SK-N-MC (cell line): Measurements from ENCODE around the gene PPP1R37.

Experiments
- EZH2 ChIP-seq: fragments of 200-600 bp; sonication (generic); IDR thresholded peaks from one replicate; pipeline ENCODE4 v1.6.1; 2017; ENCODE audit warnings: antibody characterized with exemption
- FOXP2 ChIP-seq: optimal IDR thresholded peaks from 2 replicates; pipeline ENCODE3; 2011; ENCODE audit warnings: mild to moderate bottlenecking, moderate library complexity; ENCODE audit not compliant: insufficient read depth; ENCODE audit errors: extremely low read length, control extremely low read depth
- POLR2AphosphoS5 ChIP-seq: IDR thresholded peaks from 2 replicates; pipeline ENCODE4 v1.6.1; 2012; ENCODE audit warnings: mild to moderate bottlenecking, low read depth, low read length, borderline replicate concordance

- TF ChIP-seq EZH2: no peak
- no peak for TF ChIP-seq POLR2AphosphoS5
- TF ChIP-seq FOXP2: no peak
These were observed 47.2 kb upstream of the PPP1R37 start for GRCh38 chr19:45045671-45046353.
